Fibroblast of villous mesenchyme (primary cell): ENCODE data around the gene SCYGR8. TPM values are rescaled to one million over a fixed set of nuclear protein-coding genes. Genes with fewer than 3 reads are reported as not detected.
A peak's percentile ranks its signal among the peaks of the same experiment; 100 is the strongest.

ENCODE experiments used
- DNase-seq: peaks from one replicate; pipeline ENCODE4 v3.0.0-alpha.2; 2010; ENCODE audit warnings: low read depth
- H3K4me3 ChIP-seq: 2 replicates; pipeline ENCODE4 v1.5.1; 2011; ENCODE audit warnings: low read depth, mild to moderate bottlenecking, low read length
- small RNA-seq: library from RNA; depleted of rRNA; stranded (forward); fragments of <200 nt; gene quantifications from one replicate; pipeline ENCODE3, GENCODE V24; 2012
- total RNA-seq: library from RNA; depleted of rRNA; stranded (reverse); fragments of >200 nt; gene quantifications from 2 replicates; pipeline ENCODE4 v1.2.3, GENCODE V29; 2012
- TF ChIP-seq, protein P1 (sequence below): IDR thresholded peaks from 2 replicates; pipeline ENCODE4 v1.5.1; 2012; ENCODE audit warnings: low read depth, mild to moderate bottlenecking, low read length; ENCODE audit not compliant: insufficient read depth

The SCYGR8 gene
- total RNA-seq, 1 donor: not detected

DNA sequence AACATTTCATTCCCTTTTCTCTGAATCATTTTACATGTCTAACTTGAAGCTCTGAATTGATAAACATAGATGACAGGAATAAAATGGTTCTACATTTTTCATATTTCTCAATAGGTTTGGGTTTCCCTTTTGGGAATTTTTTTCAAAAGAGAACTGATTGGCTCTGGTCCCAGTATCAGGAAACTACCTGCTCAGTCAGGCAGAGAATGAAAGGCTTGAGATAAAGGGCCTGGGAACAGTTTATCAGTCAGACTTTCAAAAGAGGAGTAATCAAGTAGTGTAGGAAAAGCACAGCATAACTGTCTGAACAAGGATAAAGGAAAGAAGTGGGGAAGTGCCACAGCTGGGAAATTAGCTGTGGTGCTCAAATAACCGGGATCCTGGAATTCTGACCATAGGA lies 39.6 kb downstream of the SCYGR8 start:
- TF ChIP-seq, protein P1, sequence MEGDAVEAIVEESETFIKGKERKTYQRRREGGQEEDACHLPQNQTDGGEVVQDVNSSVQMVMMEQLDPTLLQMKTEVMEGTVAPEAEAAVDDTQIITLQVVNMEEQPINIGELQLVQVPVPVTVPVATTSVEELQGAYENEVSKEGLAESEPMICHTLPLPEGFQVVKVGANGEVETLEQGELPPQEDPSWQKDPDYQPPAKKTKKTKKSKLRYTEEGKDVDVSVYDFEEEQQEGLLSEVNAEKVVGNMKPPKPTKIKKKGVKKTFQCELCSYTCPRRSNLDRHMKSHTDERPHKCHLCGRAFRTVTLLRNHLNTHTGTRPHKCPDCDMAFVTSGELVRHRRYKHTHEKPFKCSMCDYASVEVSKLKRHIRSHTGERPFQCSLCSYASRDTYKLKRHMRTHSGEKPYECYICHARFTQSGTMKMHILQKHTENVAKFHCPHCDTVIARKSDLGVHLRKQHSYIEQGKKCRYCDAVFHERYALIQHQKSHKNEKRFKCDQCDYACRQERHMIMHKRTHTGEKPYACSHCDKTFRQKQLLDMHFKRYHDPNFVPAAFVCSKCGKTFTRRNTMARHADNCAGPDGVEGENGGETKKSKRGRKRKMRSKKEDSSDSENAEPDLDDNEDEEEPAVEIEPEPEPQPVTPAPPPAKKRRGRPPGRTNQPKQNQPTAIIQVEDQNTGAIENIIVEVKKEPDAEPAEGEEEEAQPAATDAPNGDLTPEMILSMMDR: no peak
- no peak overlapping the region for H3K4me3 ChIP-seq
- no peak for DNase-seq

DNA sequence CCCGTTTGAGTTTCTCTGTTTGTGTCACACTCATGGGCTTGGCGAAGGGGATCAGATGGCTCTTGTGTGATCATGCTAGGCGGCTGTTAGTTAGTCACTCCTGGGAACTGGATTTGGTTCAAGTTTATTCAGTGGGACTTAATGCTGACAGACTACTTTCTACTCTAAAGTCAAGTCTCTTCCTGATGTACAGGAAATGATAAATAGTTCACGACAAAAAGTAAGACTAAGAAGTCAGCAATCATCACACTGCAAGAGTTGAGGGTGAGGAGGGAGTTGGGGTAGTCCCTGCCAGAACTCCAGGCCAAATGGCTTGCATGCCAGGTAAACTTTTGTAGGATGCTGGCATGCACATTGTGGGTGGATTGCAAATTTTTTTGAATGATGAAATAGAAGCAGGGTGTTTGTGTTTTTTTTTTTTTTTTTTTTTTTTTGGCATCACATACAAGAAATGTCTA lies 42.9 kb downstream of the SCYGR8 start:
- no peak overlapping the region for H3K4me3 ChIP-seq
- DNase-seq: no peak
- TF ChIP-seq, protein P1: no peak

DNA sequence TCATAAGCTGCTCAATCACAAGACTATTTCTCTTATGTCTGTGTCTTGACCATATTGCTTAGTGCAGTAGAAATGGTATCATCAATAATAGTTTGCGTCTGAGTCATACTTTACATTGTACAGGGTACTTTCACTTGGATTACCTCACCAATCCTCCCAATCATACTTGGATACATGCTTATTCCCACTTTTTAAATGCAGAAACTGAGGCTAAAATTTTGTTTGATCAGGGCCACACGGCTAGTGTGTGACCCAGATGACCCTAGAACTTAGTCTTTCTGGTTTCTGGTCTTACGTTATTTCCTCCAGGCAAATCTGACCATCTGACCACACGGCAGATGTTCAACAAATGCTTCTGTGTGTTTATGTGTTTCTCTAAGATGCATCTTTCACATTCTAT lies 44.1 kb downstream of the SCYGR8 start:
- TF ChIP-seq, protein P1: no peak
- no peak overlapping the region for H3K4me3 ChIP-seq
- peak; percentile 74 for DNase-seq

DNA sequence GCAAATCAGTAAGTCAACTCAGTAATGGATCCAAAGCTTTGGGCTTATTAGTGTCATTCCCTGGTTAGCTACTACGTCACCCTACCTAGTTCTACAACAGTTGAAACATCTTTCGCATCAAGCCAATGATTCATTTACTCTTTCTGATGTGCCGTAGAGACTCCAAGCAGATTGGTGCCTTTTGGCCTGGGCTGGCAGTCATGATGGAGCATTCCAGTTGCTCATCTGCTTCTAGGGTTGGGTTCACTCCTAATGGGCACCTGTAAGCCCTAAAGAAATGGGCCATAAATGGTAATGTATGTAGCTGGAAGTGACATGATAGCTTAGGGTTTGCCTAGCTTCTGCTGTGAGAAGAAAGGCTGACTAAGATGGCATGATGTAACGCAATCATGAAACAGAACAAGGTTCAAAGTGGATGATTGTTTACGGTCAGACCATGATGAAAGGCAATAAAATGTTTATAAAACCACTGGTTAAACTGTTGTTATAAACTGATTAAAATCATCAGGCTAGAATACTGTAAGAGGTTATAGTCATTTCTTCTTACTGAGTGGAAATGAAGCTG lies 47.5 kb downstream of the SCYGR8 start:
- no peak for DNase-seq
- TF ChIP-seq, protein P1: no peak
- H3K4me3 ChIP-seq: no peak overlapping the region

Small RNA genes within 50 kb of the gene (small RNA-seq; reads per million reads assigned to genes)
- not detected for gene RNA5SP121
- gene SNRPGP8: not detected

Other genes with a start within 250 kb of the SCYGR8 start
- not detected in 2 replicates for gene SCYGR2, start 147.0 kb upstream of the SCYGR8 start, total RNA-seq
- not detected in 2 replicates for gene SCYGR3, start 131.1 kb upstream of the SCYGR8 start, total RNA-seq
- gene SCYGR4, start 128.4 kb upstream of the SCYGR8 start, total RNA-seq: not detected in 2 replicates
- gene SCYGR5, start 79.1 kb upstream of the SCYGR8 start, total RNA-seq: not detected in 2 replicates
- under 0.01 and 0.32 TPM in 2 replicates for gene SLC19A3, start 27.9 kb upstream of the SCYGR8 start, total RNA-seq
- gene SCYGR6, start 21.1 kb upstream of the SCYGR8 start, total RNA-seq: not detected in 2 replicates
- not detected in 2 replicates for gene SCYGR7, start 17.6 kb upstream of the SCYGR8 start, total RNA-seq
- gene CCL20, start 67.9 kb downstream of the SCYGR8 start, total RNA-seq: 0.43 TPM in 1 of 2 replicates, not detected in the other
- gene DAW1, start 125.7 kb downstream of the SCYGR8 start, total RNA-seq: 0.64 TPM in 1 of 2 replicates, not detected in the other